ENCODE results near the gene COQ9.
"Not testable (repeated sequence)": the region's sequence is repeated elsewhere in the genome, so short reads cannot be mapped to it uniquely, and the experiment has no call there.

COQ9 gene

GRCh38 chr16:57493767-57494166, 46.5 kb downstream of the COQ9 start:
- ChIA-PET CTCF (interaction anchor here (2.7 kb wide), 1 partner anchor 27 kb away, joined by 10 read pairs; no protein-coding TSS in a partner anchor), POLR2A (no interaction called here)
- DNase-seq (ENCODE audit: low read depth, low spot score), result no peak
- no peak for TF ChIP-seq CTCF (IDR thresholded peaks at IDR 0.05; ENCODE audit: insufficient read depth, low read length, missing control alignments)
- no peak overlapping the region for H3K4me3 ChIP-seq (ENCODE audit: low read depth, low read length)

DNA sequence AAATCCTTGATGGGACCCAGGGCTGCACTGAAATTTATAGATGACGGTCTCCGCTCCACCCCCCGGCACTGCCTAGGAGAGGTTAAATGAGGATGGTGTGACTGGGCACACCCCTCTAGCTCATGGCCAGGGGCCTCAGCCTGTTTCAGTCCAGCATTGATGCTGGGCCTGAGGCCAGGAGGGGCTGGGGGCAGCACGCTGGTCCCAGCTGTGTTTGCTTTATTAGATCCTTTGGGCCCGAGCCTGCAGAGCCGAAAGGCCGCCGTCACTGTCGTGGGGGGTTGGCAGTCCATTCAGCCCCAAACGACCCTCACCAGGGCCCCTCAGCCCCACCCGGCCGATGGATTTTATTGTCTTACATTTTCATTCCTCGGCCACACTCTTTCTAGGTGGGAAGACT, 49.8 kb downstream of the COQ9 start:
- H3K4me3 ChIP-seq (ENCODE audit: low read depth, low read length), result no peak overlapping the region
- no peak for DNase-seq (ENCODE audit: low read depth, low spot score)
- CTCF ChIA-PET, result interaction anchor here (1.0 kb wide), 1 partner anchor 23 kb away, joined by 3 read pairs; no protein-coding TSS in a partner anchor
- no peak for TF ChIP-seq CTCF (IDR thresholded peaks at IDR 0.05; ENCODE audit: insufficient read depth, low read length, missing control alignments)
- POLR2A ChIA-PET, result no interaction called here

GRCh38 chr16:57498031-57498430, 50.8 kb downstream of the COQ9 start:
- no peak overlapping the region for H3K4me3 ChIP-seq (ENCODE audit: low read depth, low read length)
- DNase-seq (ENCODE audit: low read depth, low spot score), result no peak
- POLR2A ChIA-PET, result no interaction called here
- CTCF ChIA-PET, result no interaction called here
- TF ChIP-seq CTCF (IDR thresholded peaks at IDR 0.05; ENCODE audit: insufficient read depth, low read length, missing control alignments), result no peak

DNA sequence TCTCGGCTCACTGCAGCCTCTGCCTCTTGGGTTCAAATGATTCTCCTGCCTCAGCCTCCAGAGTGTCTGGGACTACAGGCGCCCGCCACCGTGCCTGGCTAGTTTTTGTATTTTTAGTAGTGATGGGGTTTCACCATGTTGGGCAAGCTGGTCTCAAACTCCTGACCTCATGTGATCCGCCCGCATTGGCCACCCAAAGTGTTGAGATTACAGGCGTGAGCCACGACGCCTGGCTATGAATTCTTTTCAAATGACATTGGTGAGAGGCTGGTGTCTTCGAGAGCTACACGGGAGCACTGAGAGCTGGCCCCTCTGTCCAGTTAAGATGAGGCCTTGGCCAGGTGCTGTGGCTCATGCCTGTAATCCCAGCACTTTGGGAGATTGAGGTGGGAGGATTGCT, 52.7 kb downstream of the COQ9 start:
- CTCF ChIA-PET, result interaction anchor here (1.1 to 1.9 kb wide), 4 partner anchors 17 to 83 kb away, joined by 3 to 6 read pairs (median 3); partner anchors contain the start of gene POLR2C
- not testable (repeated sequence) for H3K4me3 ChIP-seq (ENCODE audit: low read depth, low read length)

GRCh38 chr16:57500578-57501111, 53.4 kb downstream of the COQ9 start:
- no peak for DNase-seq (ENCODE audit: low read depth, low spot score)
- ChIA-PET POLR2A (no interaction called here), CTCF (interaction anchor here (0.9 to 1.9 kb wide), 5 partner anchors 11 to 84 kb away, joined by 3 to 6 read pairs (median 3); partner anchors contain the start of gene POLR2C)
- H3K4me3 ChIP-seq (ENCODE audit: low read depth, low read length), result no peak overlapping the region
- no peak for TF ChIP-seq CTCF (IDR thresholded peaks at IDR 0.05; ENCODE audit: insufficient read depth, low read length, missing control alignments)

More for the DNA sequence above, 52.7 kb downstream of the COQ9 start:
- POLR2A ChIA-PET; DNase-seq (ENCODE audit: low read depth, low spot score): not testable (repeated sequence)

GRCh38 chr16:57501492-57501891, 54.2 kb downstream of the COQ9 start:
- no peak for TF ChIP-seq CTCF (IDR thresholded peaks at IDR 0.05; ENCODE audit: insufficient read depth, low read length, missing control alignments)
- POLR2A ChIA-PET, result no interaction called here
- CTCF ChIA-PET, result interaction anchor here (1.7 to 1.9 kb wide), 2 partner anchors 18 to 39 kb away, joined by 6 to 8 read pairs; partner anchors contain the start of gene POLR2C
- no peak overlapping the region for H3K4me3 ChIP-seq (ENCODE audit: low read depth, low read length)
- DNase-seq (ENCODE audit: low read depth, low spot score), result no peak

All from AG04449 (cell line).